GM12872 (cell line): Measurements from ENCODE around the gene ZNF157.

Experiments
- TF ChIP-seq, protein P1 (sequence below): IDR thresholded peaks from 3 replicates; pipeline ENCODE4 v1.5.1; 2011; ENCODE audit warnings: low read depth, mild to moderate bottlenecking, low read length, moderate library complexity; ENCODE audit not compliant: insufficient read depth

Gene ZNF157

DNA sequence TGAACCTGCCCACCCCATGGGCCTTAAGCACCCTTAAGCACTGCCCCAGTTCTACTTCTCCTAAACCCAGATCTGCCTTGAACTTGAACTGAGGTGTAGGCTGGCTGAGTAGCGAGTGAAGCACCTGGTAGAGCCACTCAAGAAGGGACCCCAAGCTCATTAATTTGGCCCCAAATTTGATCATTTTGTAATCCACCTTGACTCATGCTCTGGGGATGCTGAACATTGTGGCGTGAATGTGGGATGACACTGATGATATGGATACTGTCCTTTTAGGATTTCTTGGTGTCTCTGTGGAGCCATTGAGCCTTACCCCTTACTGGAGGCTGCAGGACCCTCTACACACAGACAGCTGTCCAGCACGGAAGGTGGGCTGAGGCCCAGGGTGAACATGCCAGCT lies at the start of gene ZNF157:
ZNF157 (plus strand) TSS at position 301 of the 400 bp plus-strand sequence; CDS start at position 392, 91 bp downstream.
- TF ChIP-seq, protein P1, sequence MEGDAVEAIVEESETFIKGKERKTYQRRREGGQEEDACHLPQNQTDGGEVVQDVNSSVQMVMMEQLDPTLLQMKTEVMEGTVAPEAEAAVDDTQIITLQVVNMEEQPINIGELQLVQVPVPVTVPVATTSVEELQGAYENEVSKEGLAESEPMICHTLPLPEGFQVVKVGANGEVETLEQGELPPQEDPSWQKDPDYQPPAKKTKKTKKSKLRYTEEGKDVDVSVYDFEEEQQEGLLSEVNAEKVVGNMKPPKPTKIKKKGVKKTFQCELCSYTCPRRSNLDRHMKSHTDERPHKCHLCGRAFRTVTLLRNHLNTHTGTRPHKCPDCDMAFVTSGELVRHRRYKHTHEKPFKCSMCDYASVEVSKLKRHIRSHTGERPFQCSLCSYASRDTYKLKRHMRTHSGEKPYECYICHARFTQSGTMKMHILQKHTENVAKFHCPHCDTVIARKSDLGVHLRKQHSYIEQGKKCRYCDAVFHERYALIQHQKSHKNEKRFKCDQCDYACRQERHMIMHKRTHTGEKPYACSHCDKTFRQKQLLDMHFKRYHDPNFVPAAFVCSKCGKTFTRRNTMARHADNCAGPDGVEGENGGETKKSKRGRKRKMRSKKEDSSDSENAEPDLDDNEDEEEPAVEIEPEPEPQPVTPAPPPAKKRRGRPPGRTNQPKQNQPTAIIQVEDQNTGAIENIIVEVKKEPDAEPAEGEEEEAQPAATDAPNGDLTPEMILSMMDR = no peak

DNA sequence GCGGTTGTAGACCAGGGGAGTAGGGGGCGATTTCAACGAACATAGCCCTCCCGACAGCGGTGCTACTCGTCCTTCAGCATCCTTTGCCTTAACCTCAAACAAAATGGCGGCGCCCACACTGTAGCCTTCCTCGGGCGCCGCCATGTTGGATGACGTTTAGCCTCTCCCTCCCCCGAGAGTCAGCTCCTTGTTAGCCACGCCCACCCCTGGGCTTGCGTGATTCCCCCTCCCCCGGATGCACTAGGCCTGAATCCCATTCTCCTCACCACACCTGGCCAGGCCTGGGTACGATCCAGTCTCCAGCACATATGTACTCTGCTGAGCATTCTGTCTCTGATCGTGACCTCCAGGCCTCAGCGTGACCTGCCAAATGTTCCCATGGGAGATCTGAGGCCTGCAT lies 49.0 kb upstream of the ZNF157 start:
- TF ChIP-seq, protein P1 = no peak

DNA sequence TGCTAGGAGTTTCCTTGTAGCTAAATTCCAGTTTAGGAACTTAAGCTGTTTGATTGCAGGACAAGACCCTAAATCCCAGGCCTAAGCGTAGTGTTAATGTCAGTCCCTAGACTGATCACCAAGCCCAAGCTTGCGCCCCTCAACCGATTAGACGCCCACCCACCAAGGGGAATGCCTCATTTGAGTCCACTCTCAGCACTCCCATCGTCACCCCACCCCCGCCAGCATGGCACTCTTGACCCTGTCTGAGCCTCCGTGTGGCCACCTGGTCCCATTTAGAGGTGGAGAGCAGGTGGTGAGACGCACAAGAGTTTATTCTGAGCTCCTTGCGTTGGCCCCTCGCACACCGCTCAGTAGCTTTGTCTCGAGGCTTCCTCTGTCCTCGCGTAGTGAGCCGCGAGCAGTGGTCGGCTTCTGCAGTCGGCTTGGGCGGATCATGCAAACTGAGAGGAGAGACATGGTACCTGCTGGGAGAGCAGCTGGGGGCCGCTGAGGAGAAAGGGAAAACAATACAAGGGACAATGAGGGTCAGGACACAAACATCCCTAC lies 48.5 kb upstream of the ZNF157 start:
- TF ChIP-seq, protein P1 = no peak

DNA sequence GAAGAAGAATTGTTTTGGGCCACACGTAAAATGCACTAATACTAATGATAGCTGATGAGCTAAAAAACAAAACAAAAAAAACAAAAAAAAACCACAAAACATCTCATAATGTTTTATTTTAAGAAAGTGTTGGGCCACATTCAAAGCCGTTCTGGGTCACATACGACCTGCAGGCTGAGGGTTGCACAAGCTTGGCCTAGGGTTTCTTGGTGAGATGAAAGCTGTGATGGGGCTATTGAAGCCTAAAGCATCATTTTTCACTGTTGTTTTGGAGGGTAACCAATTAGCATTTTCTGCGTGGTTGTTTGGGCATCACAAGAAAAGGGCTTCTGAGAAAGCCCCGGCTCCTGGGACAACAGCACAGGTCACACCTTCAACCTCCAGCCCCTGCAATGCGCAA lies 42.5 kb upstream of the ZNF157 start:
- TF ChIP-seq, protein P1 = no peak

DNA sequence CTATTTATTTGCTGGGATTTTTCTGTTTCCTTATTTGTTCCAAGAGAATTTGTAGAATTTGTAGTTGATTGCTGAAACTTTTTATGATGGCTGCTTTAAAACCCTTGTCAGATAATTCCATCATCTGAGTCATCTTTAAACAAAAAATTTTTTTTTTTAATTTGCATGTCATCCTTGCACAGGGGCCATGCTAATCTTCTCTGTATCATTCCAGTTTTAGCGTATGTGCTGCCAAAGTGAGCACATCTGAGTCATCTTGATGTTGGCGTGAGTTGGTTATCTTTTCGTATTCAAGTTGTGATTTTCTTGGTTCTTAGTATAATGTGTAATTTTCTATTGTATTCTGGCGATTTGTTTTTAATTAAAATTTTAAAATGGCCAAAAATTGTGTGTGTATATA lies 18.7 kb upstream of the ZNF157 start:
- TF ChIP-seq, protein P1 = no peak

DNA sequence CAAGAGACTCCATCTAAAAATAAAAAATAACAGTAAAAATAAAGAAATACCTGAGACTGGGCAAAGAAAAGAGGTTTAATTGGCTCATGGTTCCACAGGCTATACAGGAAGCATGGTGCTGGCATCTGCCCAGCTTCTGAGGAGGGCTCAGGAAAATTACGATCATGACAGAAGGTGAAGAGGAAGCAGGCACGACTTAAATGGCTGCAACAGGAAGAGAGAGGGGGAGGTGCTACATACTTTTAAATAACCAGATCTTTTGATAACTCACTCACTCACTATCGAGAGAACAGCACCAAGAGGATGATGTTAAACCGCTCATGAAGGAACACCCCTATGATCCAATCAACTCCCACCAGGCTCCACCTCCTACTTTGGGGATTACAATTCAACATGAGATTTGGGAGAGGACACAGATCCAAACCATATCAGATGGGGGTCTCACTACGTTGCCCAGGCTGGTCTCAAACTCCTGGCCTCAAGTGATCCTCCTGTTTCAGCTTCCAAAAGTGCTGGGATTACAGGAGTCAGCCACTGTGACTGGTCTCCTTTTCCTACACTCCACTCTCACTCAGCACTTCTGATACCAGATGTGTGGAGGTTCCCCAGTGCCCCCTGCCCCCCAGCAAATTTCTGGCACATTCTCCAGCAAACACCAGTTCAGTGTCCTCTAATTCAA lies 11.9 kb upstream of the ZNF157 start:
- TF ChIP-seq, protein P1 = no peak

DNA sequence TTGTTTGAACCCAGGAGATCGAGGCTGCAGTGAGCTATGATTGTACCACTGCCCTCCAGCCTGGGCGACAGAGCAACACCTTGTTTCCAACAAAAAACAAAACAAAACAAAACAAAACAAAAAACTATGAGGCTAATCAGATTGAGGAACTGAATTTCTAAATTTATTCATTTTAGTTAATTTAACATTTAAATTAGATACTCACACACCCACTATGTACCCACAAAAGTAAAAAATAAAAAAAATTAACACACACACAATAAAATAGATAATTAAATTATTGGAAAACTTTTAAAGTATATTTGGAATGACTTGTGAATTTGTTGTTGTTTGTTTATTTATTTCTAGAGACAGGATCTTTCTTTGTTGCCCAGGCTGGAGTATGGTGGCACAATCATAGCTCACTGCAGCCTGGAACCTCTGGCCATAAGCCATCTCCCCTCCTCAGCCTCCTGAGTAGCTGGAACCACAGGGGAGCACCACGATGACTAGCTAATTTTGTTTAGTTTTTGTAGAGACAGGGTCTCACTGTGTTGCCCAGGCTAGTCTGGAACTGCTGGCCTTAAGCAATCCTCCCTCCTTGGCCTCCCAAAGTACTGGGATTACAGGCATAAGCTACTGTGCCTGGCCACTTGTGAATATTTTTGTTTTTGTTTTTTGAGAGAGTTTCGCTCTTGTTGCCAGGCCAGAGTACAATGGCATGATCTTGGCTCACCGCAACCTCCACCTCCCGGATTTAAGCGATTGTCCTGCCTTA lies 9.8 kb upstream of the ZNF157 start:
- TF ChIP-seq, protein P1 = no peak
